Adipocyte (in vitro differentiated cells): Measurements from ENCODE around the gene LMTK3.
A peak's percentile ranks its signal among the peaks of the same experiment; 100 is the strongest.

Source experiments
- DNase-seq: peaks from one replicate; pipeline ENCODE4 v3.0.0-alpha.2; 2015; ENCODE audit warnings: low read depth
- H3K27me3 ChIP-seq: replicated peaks from 2 replicates; pipeline ENCODE4 v1.7.0; 2013; ENCODE audit warnings: mild to moderate bottlenecking, low read length, moderate library complexity; ENCODE audit not compliant: control insufficient read depth, insufficient read depth
- H3K36me3 ChIP-seq: 2 replicates; pipeline ENCODE4 v1.7.0; 2013; ENCODE audit warnings: low read length, mild to moderate bottlenecking, moderate library complexity; ENCODE audit not compliant: control insufficient read depth, insufficient read depth, severe bottlenecking
- H3K4me1 ChIP-seq: 2 replicates; pipeline ENCODE4 v1.7.0; 2013; ENCODE audit warnings: mild to moderate bottlenecking, low read length, moderate library complexity; ENCODE audit not compliant: control insufficient read depth, insufficient read depth
- H3K4me3 ChIP-seq: 2 replicates; pipeline ENCODE4 v1.7.0; 2013; ENCODE audit warnings: mild to moderate bottlenecking, low read length, moderate library complexity
- H3K9ac ChIP-seq: 2 replicates; pipeline ENCODE4 v1.7.0; 2013; ENCODE audit warnings: mild to moderate bottlenecking, low read length, moderate library complexity
- H3K9me3 ChIP-seq: 2 replicates; pipeline ENCODE4 v1.7.0; 2013; ENCODE audit warnings: mild to moderate bottlenecking, low read length, moderate library complexity; ENCODE audit not compliant: control insufficient read depth

LMTK3 gene

DNA sequence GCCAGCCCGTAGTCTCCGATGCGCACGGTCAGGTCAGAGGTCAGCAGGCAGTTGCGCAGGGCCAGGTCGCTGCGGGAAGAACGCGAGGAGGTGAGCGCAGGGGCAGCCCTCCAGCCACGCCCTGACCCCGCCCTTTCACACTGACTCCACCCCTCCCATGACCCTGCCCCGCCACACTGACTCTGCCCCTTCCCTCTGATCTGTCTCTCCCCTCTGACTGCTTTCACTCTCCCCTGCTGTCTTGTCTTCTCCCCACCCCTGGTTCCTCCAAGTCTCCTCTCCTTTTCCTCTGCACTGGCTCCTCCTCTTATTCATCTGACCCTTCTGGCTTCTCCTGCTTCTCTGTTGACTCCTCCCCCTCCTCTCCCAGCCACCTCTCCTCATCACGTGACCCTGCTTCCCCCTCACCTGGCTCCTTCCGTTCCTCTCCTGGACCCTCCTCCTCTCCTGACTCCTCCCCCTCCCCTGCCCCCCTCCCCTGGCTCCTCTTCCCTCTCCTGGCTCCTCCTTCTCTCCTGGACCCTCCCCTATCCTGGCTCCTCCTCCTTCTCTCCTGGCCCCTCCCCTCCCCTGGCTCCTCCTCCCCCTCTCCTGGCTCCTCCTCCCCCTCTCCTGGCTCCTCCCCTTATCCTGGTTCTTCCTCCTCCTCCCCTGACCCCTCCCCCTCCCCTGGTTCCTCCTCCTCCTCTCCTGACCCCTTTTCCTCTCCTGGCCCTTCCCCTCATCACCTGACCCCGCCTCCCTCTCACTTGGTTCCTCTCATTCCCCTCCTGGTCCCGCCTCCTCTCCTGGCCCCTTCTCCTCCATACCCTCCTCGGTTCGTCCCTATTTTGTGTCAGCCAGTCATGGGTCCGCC is 9.9 kb downstream of the LMTK3 start:
- H3K9ac ChIP-seq, result no peak overlapping the region
- H3K27me3 ChIP-seq, result peaks cover 29% of the 10 kb centered on the region
- H3K9me3 ChIP-seq, result no peaks in the 10 kb centered on the region
- no peak overlapping the region for H3K4me3 ChIP-seq
- DNase-seq, result peak; percentile 50
- H3K4me1 ChIP-seq, result no peaks in the 10 kb centered on the region
- H3K36me3 ChIP-seq, result no peaks in the 10 kb centered on the region

DNA sequence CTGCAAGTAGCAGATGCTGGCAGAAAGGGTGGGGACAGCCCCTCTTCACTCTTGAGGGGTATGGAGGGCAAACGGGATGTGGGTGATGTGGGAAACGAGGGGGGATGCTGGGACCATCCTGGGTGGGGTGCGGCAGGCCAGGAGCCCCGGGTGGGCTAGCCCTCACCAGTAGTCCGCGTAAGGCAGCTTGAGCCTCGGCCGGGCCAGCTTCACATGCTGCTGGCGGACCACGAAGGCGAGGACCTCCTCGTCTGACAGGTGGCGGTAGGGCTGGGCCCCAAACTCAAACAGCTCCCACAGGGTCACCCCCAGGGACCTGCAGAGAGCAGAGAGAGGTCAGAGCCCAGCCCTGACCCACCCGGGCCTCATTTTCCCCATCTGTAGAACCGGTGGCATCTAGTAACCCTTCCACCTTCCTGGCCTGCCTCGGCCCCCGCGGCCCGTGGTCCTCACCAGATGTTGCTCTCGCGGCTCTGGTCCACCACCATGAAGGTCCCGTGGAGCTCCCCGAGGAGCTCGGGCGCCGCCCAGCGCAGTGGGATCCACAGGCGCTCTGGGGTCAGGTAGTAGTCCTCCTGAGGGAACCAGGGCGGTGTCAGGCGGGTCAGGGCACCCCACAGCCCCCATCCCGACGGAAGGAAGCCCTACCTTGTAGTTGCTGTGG is 10.7 kb downstream of the LMTK3 start:
- H3K9ac ChIP-seq, result no peak overlapping the region

DNA sequence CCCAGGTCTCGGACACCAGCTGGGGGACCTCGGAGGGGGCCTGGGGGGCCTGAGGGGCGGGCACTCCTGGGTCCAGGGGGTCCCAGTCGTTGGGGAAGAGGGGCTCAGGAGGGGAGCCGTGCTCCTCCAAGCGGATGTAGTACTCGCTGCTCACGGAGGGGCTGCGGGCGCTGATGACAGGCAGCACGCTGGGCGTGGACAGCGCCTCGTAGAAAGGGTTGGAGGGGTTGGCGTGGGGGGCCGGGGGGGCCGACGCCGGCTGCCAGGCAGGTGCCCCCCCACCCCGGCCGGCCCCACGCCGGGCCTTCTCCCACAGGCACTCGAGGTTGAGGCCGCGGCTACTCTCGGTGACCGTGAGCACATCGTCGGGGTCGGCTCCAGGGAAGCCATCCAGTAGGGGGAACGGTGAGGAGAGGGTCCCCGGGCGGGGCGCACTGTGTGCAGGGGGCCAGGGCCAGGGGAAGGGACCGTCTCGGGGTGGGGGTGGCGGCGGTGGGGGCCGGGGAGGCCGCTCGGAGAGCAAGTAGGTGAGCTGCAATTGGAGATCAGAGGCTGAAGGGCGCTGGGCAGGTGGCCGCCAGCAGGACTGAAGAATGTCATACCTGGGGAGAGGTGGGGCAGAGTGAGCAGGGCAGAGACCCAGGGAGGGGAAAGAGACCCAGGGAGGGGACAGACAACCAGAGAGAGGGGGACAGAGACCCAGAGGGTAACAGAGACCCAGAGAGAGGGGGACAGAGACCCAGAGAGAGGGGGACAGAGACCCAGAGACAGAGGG is 12.1 kb downstream of the LMTK3 start:
- Histone ChIP-seq H3K9me3 (no peaks in the 10 kb centered on the region), H3K4me1 (no peaks in the 10 kb centered on the region), H3K4me3 (no peak overlapping the region), H3K36me3 (no peaks in the 10 kb centered on the region), H3K9ac (no peak overlapping the region), H3K27me3 (peaks cover 29% of the 10 kb centered on the region)
- no peak for DNase-seq

More for the DNA sequence above, 10.7 kb downstream of the LMTK3 start:
- DNase-seq, result no peak
- Histone ChIP-seq H3K4me3 (no peak overlapping the region), H3K9me3 (no peaks in the 10 kb centered on the region), H3K36me3 (no peaks in the 10 kb centered on the region), H3K27me3 (peaks cover 29% of the 10 kb centered on the region), H3K4me1 (no peaks in the 10 kb centered on the region)

DNA sequence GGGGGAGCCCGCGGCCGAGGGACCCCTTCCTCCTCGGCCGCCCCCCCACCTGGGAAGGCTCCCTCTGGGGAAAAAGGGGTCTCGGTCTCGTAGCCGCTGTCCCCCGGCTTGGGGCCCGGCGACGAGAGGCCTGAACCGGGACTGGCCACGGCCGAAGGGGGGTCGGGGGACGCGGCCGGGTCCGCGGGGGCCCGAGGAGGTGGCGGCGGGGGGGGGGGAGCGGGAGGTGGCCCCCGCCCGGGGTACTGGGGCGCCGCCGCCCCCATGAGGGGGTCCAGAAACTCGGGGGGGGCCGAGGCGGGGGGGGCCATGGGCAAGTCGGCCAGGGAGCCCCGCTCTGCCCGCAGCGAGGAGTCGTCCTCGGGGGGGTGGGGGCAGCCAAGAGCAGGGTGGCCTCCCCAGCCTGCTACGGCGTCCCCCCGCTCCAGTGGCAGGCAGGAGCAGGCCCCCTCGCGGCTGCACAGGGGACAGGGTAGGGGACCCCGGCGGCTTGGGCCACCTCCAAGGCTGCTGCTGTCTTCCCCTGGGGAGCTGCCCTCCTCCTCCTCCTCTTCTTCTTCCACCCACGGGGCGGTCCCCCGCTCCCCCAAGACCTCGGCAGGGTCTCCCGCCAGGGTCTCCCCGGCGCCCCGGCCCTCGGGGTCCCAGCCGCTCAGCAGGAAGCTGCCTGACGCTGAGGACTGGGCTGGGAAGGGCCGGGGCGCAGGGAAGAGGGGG is 12.9 kb downstream of the LMTK3 start:
- Histone ChIP-seq H3K4me3 (no peak overlapping the region), H3K27me3 (peaks cover 29% of the 10 kb centered on the region), H3K36me3 (no peaks in the 10 kb centered on the region), H3K4me1 (peaks cover 3% of the 10 kb centered on the region), H3K9me3 (no peaks in the 10 kb centered on the region), H3K9ac (no peak overlapping the region)
- no peak for DNase-seq

DNA sequence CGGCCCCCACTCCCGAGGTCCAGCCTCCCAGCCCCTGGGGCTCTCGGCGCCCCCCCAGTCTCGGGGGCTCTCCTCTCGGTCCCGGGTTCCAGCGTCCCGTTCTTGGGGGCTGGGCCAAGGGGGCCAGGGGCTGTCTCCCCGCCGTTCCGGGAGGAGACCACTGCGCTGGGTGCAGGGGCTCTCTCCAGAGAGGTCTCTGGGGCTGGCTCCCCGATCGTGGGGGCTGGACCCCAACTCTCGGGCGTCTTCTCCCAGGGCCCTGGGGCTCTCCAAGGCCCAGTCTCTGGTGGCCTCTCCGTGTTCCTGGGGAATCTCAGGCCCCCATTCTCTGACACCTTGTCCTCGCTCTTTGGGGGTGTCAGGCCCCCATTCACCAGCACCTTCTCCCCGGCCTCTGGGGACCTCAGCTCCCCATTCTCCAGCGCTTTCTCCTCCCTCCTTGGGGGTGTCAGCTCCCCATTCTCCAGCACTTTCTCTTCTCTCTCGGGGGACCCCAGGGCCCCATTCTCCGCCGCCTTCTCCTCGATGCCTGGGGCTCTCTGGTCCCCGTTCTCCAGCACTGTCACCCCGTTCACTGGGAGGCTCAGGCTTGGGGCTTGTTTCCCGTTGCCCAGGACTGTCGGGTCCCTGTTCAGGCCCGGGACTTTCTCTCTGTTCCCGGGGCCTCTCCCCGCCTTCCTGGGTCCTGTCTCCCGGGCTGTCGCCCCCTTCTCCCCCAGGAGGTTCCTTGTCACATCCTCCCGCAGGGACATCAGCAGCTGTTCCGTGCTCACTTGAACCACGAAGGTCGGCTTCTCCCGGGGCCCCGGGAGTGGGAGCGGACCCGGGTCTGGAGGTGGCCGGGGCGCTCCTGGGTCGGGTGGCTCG is 13.7 kb downstream of the LMTK3 start:
- Histone ChIP-seq H3K36me3 (no peaks in the 10 kb centered on the region), H3K27me3 (peaks cover 29% of the 10 kb centered on the region), H3K4me1 (peaks cover 3% of the 10 kb centered on the region), H3K9ac (no peak overlapping the region), H3K4me3 (no peak overlapping the region), H3K9me3 (no peaks in the 10 kb centered on the region)
- DNase-seq, result no peak

DNA sequence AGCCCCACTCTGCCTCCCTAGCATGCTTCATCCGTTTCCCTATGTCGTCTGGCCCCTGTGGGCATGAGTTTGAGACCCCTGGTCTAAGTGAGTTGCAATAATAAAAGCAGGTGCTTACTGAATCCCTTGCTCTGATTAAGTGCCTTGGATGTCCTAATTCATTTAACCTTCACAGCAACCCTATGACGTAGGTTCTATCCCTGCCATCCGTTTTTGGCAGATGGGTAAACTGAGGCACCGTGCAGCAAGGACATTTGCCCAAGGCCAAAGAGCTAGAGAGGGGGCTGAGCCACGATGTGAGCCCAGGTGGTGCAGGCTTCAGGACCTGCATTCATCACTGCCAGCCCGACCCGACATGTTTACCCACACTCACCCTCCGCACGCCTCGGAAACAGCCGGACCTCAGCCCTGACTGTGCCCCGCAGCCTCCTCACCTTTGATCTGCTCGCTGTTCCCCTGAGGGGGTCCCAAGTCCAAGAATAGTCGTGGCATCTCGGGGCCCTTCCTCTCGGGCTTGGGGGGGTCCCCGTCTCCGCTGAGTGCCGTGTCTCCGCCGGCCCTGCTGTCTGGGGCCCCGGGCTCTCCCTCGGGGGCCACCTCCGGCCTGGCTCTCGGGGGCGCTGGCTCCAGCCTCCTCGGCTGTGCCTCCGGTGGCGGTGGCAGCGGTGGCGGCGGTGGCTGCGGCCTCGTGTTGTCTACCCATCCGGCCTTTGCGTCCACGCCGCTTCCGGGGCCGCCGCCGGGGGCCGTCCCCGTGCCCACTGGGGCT is 14.5 kb downstream of the LMTK3 start:
- peaks cover 25% of the 10 kb centered on the region for H3K27me3 ChIP-seq
- H3K9ac ChIP-seq, result no peak overlapping the region
- peaks cover 3% of the 10 kb centered on the region for H3K4me1 ChIP-seq
- H3K4me3 ChIP-seq, result no peak overlapping the region
- H3K36me3 ChIP-seq, result no peaks in the 10 kb centered on the region
- no peaks in the 10 kb centered on the region for H3K9me3 ChIP-seq
- no peak for DNase-seq

DNA sequence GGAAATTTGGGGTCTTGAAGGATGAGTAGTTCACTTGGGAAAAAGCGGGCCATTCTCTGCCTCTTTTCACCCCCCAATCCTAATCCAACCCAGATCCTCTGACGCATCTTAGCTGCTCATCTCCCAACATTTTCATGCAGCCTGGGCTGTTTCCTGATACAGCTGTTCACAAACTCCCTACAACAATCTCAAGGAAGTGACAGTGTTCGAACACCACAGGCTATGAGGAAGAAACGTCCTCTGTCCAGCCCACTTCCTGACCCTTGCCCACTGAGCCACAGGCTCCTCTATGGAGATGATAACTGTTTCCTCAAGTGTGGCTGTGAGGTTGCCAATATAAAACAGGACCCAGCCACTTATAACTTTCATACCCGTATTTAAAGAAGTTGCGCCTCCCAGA is 16.2 kb downstream of the LMTK3 start:
- DNase-seq, result no peak
- Histone ChIP-seq H3K27me3 (peaks cover 12% of the 10 kb centered on the region), H3K4me1 (peaks cover 3% of the 10 kb centered on the region)

DNA sequence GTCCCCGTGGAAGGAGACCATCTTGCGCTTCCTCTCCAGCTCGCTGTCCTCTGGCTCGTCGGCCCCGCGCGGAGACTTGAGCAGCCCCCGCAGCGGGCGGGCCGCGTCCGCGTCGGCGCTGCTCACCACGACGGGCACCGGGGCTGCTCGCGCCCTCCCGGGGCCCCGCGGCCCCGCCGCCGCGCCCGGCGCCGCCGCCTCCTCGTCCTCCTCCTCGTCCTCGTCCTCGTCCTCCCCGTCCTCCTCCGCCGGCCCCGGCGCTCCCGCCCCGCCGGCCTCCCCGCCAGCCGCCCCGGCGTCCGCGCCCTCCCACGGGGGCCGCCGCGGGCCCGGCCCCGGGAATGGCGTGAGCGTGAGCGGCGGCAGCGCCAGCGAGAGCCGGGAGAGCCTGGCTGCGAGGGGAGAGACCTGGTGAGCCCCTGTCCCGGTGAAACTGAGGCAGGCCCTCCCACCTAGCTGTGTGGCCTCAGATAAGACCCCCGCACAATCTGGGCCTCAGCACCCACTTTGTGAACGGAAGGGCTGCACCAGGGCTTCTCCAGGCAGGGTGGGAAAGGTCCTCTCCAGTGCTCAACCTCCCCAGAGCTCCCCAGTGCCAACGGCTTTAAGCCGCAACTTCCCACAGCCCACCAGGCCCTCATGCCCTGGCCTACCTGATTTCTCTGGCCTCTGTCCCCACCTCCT is 17.8 kb downstream of the LMTK3 start:
- Histone ChIP-seq H3K9me3 (no peaks in the 10 kb centered on the region), H3K36me3 (no peaks in the 10 kb centered on the region), H3K4me3 (peak overlapping the region; percentile 77), H3K27me3 (peaks cover 5% of the 10 kb centered on the region), H3K4me1 (peaks cover 3% of the 10 kb centered on the region), H3K9ac (peak overlapping the region; percentile 78)
- DNase-seq, result no peak

More for the DNA sequence above, 16.2 kb downstream of the LMTK3 start:
- Histone ChIP-seq H3K4me3 (no peak overlapping the region), H3K36me3 (no peaks in the 10 kb centered on the region), H3K9ac (no peak overlapping the region), H3K9me3 (no peaks in the 10 kb centered on the region)

DNA sequence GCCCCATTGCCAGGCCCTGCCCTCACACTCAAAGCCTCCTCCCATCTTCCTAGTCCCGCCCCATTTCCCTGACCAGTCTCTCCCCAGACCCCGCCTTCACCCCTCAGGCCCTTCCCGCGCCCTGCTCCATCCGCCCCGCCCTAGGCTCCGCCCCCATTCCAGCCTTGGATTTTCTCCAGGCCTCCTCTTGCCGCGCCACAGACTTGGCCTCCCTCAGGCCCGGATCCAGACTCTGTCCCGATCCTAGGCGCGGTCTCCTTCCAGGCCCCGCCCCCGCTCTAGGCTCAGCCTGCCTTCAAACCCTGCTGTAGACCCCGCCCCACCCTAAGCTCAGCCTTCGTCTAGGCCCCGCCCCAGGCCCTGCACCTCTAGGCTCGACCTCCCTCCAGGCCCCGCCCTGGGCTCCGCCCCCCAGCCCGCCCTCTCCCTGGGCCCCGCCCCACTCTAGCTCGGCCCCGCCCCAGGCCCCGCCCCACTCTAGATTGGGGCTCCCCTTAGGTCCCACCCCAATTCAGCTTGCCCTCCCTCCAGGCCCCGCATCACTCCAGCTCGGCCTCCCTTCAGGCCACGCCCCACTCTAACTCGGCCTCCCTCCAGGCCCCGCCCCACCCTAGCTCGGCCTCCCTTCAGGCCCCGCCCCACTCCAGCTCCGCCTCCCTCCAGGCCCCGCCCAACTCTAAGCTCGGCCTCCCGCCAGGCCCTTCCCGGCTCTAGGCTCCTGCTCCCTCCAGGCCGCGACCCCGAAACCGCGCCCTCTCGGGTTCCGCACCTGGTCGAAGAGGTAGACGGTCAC is 18.5 kb downstream of the LMTK3 start:
- peak; percentile 99 for DNase-seq
- Histone ChIP-seq H3K9ac (peak overlapping the region; percentile 78), H3K9me3 (no peaks in the 10 kb centered on the region), H3K4me1 (peaks cover 7% of the 10 kb centered on the region), H3K36me3 (no peaks in the 10 kb centered on the region), H3K4me3 (peak overlapping the region; percentile 69), H3K27me3 (peaks cover 5% of the 10 kb centered on the region)
